Caco-2 (cell line): ENCODE data around the gene SLC17A9. TPM values are rescaled to one million over a fixed set of nuclear protein-coding genes. Genes with fewer than 3 reads are reported as not detected.

Experiments used
- BruUV-seq: library from RNA; stranded (reverse); fragments of 400-500 nt; replicated peaks from 2 replicates; lab custom pipeline; 2021; lab: Mats Ljungman, UMichigan
- CTCF ChIA-PET: fragments of 300-600 bp; sonication (Branson Sonifier 250); formaldehyde crosslinking; loops from one replicate; lab custom pipeline; 2022; ENCODE audit warnings: antibody characterized with exemption; lab: Charles Lee
- POLR2A ChIA-PET: fragments of 300-600 bp; sonication (Branson Sonifier 250); formaldehyde crosslinking; loops from one replicate; lab custom pipeline; 2022; ENCODE audit warnings: antibody characterized with exemption; lab: Charles Lee
- DNase-seq, 2 experiments: peaks; one replicate each; pipeline versions ENCODE4 v3.0.0 to v3.0.0-alpha.2; 2020 to 2022
- H3K27me3 ChIP-seq: replicated peaks from 2 replicates; pipeline ENCODE4 v1.6.0; 2011; ENCODE audit warnings: low read length; ENCODE audit not compliant: control insufficient read depth, insufficient read depth
- H3K36me3 ChIP-seq: 2 replicates; pipeline ENCODE4 v1.5.1; 2011; ENCODE audit warnings: low read length; ENCODE audit not compliant: control insufficient read depth, insufficient read depth
- H3K4me1 ChIP-seq: fragments of 250-450 bp; sonication (Bioruptor Pico); 2 replicates; pipeline ENCODE4 v1.5.1; 2020; ENCODE audit warnings: mild to moderate bottlenecking
- H3K4me3 ChIP-seq: 2 replicates; pipeline ENCODE4 v1.5.1; 2011; ENCODE audit warnings: low read depth, mild to moderate bottlenecking, control low read depth, low read length
- H3K9me3 ChIP-seq: fragments of 250-450 bp; sonication (Bioruptor Pico); 2 replicates; pipeline ENCODE4 v1.5.1; 2020; ENCODE audit warnings: mild to moderate bottlenecking, moderate library complexity
- H3K27ac Mint-ChIP-seq: one replicate; pipeline ENCODE4 v1.8.0; 2022; ENCODE audit warnings: mixed read lengths; ENCODE audit not compliant: unreplicated experiment
- H3K27me3 Mint-ChIP-seq: one replicate; pipeline ENCODE4 v1.8.0; 2022; ENCODE audit warnings: mixed read lengths; ENCODE audit not compliant: insufficient read depth, unreplicated experiment
- H3K36me3 Mint-ChIP-seq: one replicate; pipeline ENCODE4 v1.8.0; 2022; ENCODE audit warnings: mild to moderate bottlenecking, mixed read lengths; ENCODE audit not compliant: insufficient read depth, unreplicated experiment
- H3K4me1 Mint-ChIP-seq: one replicate; pipeline ENCODE4 v1.8.0; 2022; ENCODE audit warnings: low read depth, mixed read lengths; ENCODE audit not compliant: unreplicated experiment
- H3K4me3 Mint-ChIP-seq: one replicate; pipeline ENCODE4 v1.8.0; 2022; ENCODE audit warnings: mild to moderate bottlenecking, moderate library complexity, mixed read lengths; ENCODE audit not compliant: unreplicated experiment
- H3K9me3 Mint-ChIP-seq: one replicate; pipeline ENCODE4 v1.8.0; 2022; ENCODE audit warnings: mixed read lengths; ENCODE audit not compliant: unreplicated experiment
- CTCF ChIP-seq, 2 experiments: fragments of 200-600 bp in 1 of 2; IDR thresholded peaks; 1 replicate in 1 of 2; 2 replicates in 1 of 2; pipeline versions ENCODE4 v1.5.1 to v1.8.0; 2011 to 2022; ENCODE audit warnings: antibody characterized with exemption in 1 of 2, control low read depth in 1 of 2, inconsistent platforms in 1 of 2, low read depth in 1 of 2, low read length in 1 of 2, mild to moderate bottlenecking in 1 of 2, moderate library complexity in 1 of 2; ENCODE audit not compliant: insufficient read depth in 1 of 2, severe bottlenecking in 1 of 2, unreplicated experiment in 1 of 2
- intact Hi-C: fragments of 100-400 bp; cut with micrococcal nuclease; formaldehyde crosslinking; loops from one replicate; pipeline ENCODE4 v1.10.0; 2022; ENCODE audit not compliant: unreplicated experiment
- total RNA-seq: library from RNA; stranded (reverse); gene quantifications from 2 replicates; pipeline ENCODE4 v1.2.3, GENCODE V29; 2022

SLC17A9 gene
- total RNA-seq, 1 experiment from 2014 or later, result 64.7 TPM

GRCh38 chr20:62961310-62961783 lies 8.8 kb downstream of the SLC17A9 start:
- no TSS peak for BruUV-seq
- Histone ChIP-seq H3K27me3 (no peaks in the 10 kb centered on the region), H3K4me1 (no peaks in the 10 kb centered on the region), H3K9me3 (no peaks in the 10 kb centered on the region), H3K4me3 (no peak overlapping the region), H3K36me3 (peaks cover 29% of the 10 kb centered on the region)
- Mint-ChIP-seq H3K27ac (no peak overlapping the region), H3K4me1 (peaks cover 6% of the 10 kb centered on the region), H3K4me3 (no peak overlapping the region), H3K36me3 (peaks cover 59% of the 10 kb centered on the region), H3K27me3 (no peaks in the 10 kb centered on the region), H3K9me3 (no peaks in the 10 kb centered on the region)
- TF ChIP-seq CTCF (IDR thresholded peaks at IDR 0.05; ENCODE audit: insufficient read depth in 1 of 2, low read depth in 1 of 2, low read length in 1 of 2, severe bottlenecking in 1 of 2, unreplicated experiment in 1 of 2), result peak in 1 of 2 experiments; percentile 25
- intact Hi-C loops, result no loop called here
- POLR2A ChIA-PET, result no interaction called here
- DNase-seq, result no peak
- CTCF ChIA-PET, result interaction anchor here (0.6 kb wide), 1 partner anchor 9 kb away, joined by 3 read pairs; no protein-coding TSS in a partner anchor

- no peaks in the 10 kb centered on the region for H3K4me1 ChIP-seq
- POLR2A ChIA-PET, result no interaction called here
- H3K9me3 ChIP-seq, result no peaks in the 10 kb centered on the region
- H3K36me3 ChIP-seq, result peaks cover 29% of the 10 kb centered on the region
- Mint-ChIP-seq H3K27me3 (no peaks in the 10 kb centered on the region), H3K36me3 (peaks cover 58% of the 10 kb centered on the region), H3K9me3 (no peaks in the 10 kb centered on the region), H3K4me3 (no peak overlapping the region), H3K4me1 (peaks cover 1% of the 10 kb centered on the region), H3K27ac (no peak overlapping the region)
- H3K27me3 ChIP-seq, result no peaks in the 10 kb centered on the region
- CTCF ChIA-PET, result interaction anchor here (0.6 kb wide), 1 partner anchor 9 kb away, joined by 3 read pairs; no protein-coding TSS in a partner anchor
- TF ChIP-seq CTCF (IDR thresholded peaks at IDR 0.05; ENCODE audit: insufficient read depth in 1 of 2, low read depth in 1 of 2, low read length in 1 of 2, severe bottlenecking in 1 of 2, unreplicated experiment in 1 of 2), result no peak
- H3K4me3 ChIP-seq, result no peak overlapping the region
- no peak for DNase-seq
- intact Hi-C loops, result no loop called here
- BruUV-seq, result no TSS peak
Observed at GRCh38 chr20:62961799-62962198, 9.3 kb downstream of the SLC17A9 start.

GRCh38 chr20:62962221-62962879 lies 9.8 kb downstream of the SLC17A9 start:
- Mint-ChIP-seq H3K27me3 (no peaks in the 10 kb centered on the region), H3K4me3 (no peak overlapping the region), H3K27ac (no peak overlapping the region), H3K9me3 (no peaks in the 10 kb centered on the region), H3K36me3 (peaks cover 56% of the 10 kb centered on the region), H3K4me1 (no peaks in the 10 kb centered on the region)
- H3K27me3 ChIP-seq, result no peaks in the 10 kb centered on the region
- ChIA-PET POLR2A (no interaction called here), CTCF (interaction anchor here (0.8 kb wide), 2 partner anchors 10 to 47 kb away, joined by 3 read pairs; no protein-coding TSS in a partner anchor)
- no peak overlapping the region for H3K4me3 ChIP-seq
- no peak for DNase-seq
- BruUV-seq, result no TSS peak
- intact Hi-C loops, result no loop called here
- no peaks in the 10 kb centered on the region for H3K4me1 ChIP-seq
- no peaks in the 10 kb centered on the region for H3K9me3 ChIP-seq
- peaks cover 25% of the 10 kb centered on the region for H3K36me3 ChIP-seq
- TF ChIP-seq CTCF (IDR thresholded peaks at IDR 0.05; ENCODE audit: insufficient read depth in 1 of 2, low read depth in 1 of 2, low read length in 1 of 2, severe bottlenecking in 1 of 2, unreplicated experiment in 1 of 2), result no peak
